Measurements from ENCODE around the gene GRIK5.

- no peak for TF ChIP-seq EZH2 (IDR thresholded peaks at IDR 0.05; ENCODE audit: low read length)
- TF ChIP-seq, protein P1, sequence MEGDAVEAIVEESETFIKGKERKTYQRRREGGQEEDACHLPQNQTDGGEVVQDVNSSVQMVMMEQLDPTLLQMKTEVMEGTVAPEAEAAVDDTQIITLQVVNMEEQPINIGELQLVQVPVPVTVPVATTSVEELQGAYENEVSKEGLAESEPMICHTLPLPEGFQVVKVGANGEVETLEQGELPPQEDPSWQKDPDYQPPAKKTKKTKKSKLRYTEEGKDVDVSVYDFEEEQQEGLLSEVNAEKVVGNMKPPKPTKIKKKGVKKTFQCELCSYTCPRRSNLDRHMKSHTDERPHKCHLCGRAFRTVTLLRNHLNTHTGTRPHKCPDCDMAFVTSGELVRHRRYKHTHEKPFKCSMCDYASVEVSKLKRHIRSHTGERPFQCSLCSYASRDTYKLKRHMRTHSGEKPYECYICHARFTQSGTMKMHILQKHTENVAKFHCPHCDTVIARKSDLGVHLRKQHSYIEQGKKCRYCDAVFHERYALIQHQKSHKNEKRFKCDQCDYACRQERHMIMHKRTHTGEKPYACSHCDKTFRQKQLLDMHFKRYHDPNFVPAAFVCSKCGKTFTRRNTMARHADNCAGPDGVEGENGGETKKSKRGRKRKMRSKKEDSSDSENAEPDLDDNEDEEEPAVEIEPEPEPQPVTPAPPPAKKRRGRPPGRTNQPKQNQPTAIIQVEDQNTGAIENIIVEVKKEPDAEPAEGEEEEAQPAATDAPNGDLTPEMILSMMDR (optimal IDR thresholded peaks at IDR 0.05 in 1 of 3, IDR thresholded peaks at IDR 0.05 in 1 of 3, conservative IDR thresholded peaks at IDR 0.05 in 1 of 3; ENCODE audit: extremely low read depth in 1 of 3, insufficient read depth in 2 of 3, low read length in 3 of 3), result no peak
Observed at GRCh38 chr19:42062381-42062780, 7.6 kb downstream of the GRIK5 start.
